Effector memory CD4-positive, alpha-beta T cell (primary cell): ENCODE results near the gene MYCBPAP.

ENCODE experiments used
- DNase-seq, 3 donors: peaks; one replicate each; pipeline ENCODE4 v3.0.0-alpha.2; 2020
- H3K27ac ChIP-seq: 2 replicates; pipeline ENCODE4 v1.7.0; 2013; ENCODE audit warnings: mild to moderate bottlenecking, low read length, moderate library complexity; ENCODE audit not compliant: insufficient read depth, poor library complexity, severe bottlenecking
- H3K27me3 ChIP-seq: replicated peaks from 2 replicates; pipeline ENCODE4 v1.7.0; 2013; ENCODE audit warnings: mild to moderate bottlenecking, low read length; ENCODE audit not compliant: insufficient read depth, control insufficient read depth, poor library complexity, severe bottlenecking
- H3K36me3 ChIP-seq: 2 replicates; pipeline ENCODE4 v1.7.0; 2013; ENCODE audit warnings: mild to moderate bottlenecking, low read length, moderate library complexity; ENCODE audit not compliant: control insufficient read depth, insufficient read depth
- H3K4me1 ChIP-seq: 2 replicates; pipeline ENCODE4 v1.7.0; 2013; ENCODE audit warnings: low read length, mild to moderate bottlenecking; ENCODE audit not compliant: control insufficient read depth, insufficient read depth, poor library complexity, severe bottlenecking
- H3K4me3 ChIP-seq: 2 replicates; pipeline ENCODE4 v1.7.0; 2013; ENCODE audit warnings: low read length, low read depth, mild to moderate bottlenecking; ENCODE audit not compliant: insufficient read depth, poor library complexity, severe bottlenecking
- H3K9me3 ChIP-seq: 2 replicates; pipeline ENCODE4 v1.7.0; 2013; ENCODE audit warnings: mild to moderate bottlenecking, low read length, moderate library complexity; ENCODE audit not compliant: control insufficient read depth

Gene MYCBPAP

DNA sequence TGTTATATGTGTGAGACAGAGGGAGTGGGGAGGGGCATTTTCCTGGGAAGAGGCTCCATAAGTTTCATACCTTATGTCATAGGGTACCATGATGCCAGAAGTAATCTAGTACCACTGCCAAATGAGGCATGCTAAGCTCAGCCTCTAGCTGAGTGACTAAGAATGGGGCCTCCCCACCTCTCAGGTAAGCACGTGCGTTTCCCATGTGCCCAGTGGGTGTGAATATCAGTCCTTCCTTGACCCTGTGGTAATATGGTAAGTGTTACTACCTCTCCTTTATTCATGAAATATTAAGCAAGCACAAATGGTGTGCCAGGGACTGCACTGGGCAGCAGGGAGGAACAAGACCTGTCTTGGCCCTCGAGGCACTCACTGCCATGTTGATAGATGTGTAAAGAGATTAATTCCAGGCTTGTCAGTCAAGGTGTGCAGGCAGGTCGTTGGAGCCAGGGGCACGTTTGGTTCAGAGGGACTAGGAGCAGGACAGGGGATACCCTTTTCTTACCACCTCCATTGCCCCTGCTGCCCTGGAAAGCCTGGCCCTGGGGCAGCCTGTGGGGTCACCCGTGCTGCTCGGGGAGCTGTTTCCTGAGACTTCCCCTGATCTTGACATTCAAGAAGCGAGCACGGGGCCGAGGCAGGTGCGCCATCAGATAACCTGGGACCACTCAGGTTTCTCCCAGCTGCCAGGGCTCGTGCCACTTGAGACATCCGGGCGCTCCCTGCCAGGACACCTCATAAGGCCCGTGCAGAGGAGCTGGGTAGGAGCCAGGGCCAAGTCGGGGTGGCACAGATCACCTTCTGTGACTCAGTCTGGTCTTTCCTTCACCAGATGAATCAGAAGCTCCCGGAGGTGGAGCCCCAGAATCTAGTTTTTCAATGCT is 20.8 kb upstream of the MYCBPAP start:
- H3K27ac ChIP-seq, result no peak overlapping the region
- peaks cover 30% of the 10 kb centered on the region for H3K36me3 ChIP-seq
- H3K4me1 ChIP-seq, result no peaks in the 10 kb centered on the region
- H3K4me3 ChIP-seq, result no peak overlapping the region
- H3K27me3 ChIP-seq, result no peaks in the 10 kb centered on the region
- no peak for DNase-seq
- H3K9me3 ChIP-seq, result no peaks in the 10 kb centered on the region

GRCh38 chr17:50488880-50489279 is 19.4 kb upstream of the MYCBPAP start:
- H3K27me3 ChIP-seq, result no peaks in the 10 kb centered on the region
- no peak overlapping the region for H3K27ac ChIP-seq
- H3K9me3 ChIP-seq, result no peaks in the 10 kb centered on the region

GRCh38 chr17:50491505-50491904 is 16.7 kb upstream of the MYCBPAP start:
- no peak for DNase-seq
- H3K36me3 ChIP-seq, result peaks cover 6% of the 10 kb centered on the region
- no peaks in the 10 kb centered on the region for H3K27me3 ChIP-seq
- H3K4me1 ChIP-seq, result no peaks in the 10 kb centered on the region
- no peaks in the 10 kb centered on the region for H3K9me3 ChIP-seq
- no peak overlapping the region for H3K4me3 ChIP-seq
- no peak overlapping the region for H3K27ac ChIP-seq

More at GRCh38 chr17:50488880-50489279, 19.4 kb upstream of the MYCBPAP start:
- DNase-seq, result no peak
- H3K4me3 ChIP-seq, result no peak overlapping the region
- no peaks in the 10 kb centered on the region for H3K4me1 ChIP-seq
- H3K36me3 ChIP-seq, result peaks cover 22% of the 10 kb centered on the region

DNA sequence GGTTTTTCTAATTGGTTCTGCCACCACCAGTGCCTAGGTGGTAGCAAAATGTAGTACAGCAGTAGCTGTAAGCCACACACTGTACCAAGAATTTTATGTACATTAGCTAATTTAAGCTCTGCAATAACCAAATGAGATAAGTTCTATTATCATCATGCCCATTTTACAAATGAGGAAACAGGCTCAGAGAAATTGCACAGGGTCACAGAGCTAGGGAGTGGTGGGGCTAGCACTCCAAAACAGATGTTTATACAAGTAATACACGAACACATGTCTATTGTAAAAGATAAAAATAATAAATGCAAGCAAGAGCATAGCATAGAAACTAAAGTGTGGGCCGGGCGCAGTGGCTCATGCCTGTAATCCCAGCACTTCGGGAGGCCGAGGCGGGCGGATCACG is 16.0 kb upstream of the MYCBPAP start:
- Histone ChIP-seq H3K27me3 (no peaks in the 10 kb centered on the region), H3K4me3 (no peak overlapping the region), H3K27ac (no peak overlapping the region), H3K36me3 (peaks cover 3% of the 10 kb centered on the region), H3K9me3 (no peaks in the 10 kb centered on the region), H3K4me1 (no peaks in the 10 kb centered on the region)
- no peak for DNase-seq

DNA sequence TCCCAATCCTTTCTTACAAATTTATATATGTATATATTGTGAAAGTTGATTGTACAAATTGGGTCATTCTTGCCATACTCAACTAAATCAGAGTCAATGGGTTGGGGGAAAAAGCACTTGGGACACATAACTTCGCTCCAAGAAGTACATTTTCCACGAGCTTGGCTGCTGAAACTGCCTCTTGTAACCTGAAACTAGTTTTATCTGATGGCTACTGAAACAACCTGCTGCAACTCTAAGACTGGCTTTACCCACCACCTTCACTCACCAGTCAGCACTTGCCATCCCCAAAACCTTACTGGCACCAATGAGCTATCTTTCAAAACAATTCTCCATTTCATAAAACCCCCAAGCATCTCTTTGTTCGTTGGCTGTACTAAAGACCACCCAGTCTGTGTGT is 14.5 kb upstream of the MYCBPAP start:
- Histone ChIP-seq H3K27me3 (no peaks in the 10 kb centered on the region), H3K36me3 (no peaks in the 10 kb centered on the region), H3K4me3 (no peak overlapping the region), H3K4me1 (no peaks in the 10 kb centered on the region), H3K9me3 (no peaks in the 10 kb centered on the region), H3K27ac (no peak overlapping the region)
- no peak for DNase-seq

- no peaks in the 10 kb centered on the region for H3K4me1 ChIP-seq
- H3K4me3 ChIP-seq, result no peak overlapping the region
- no peaks in the 10 kb centered on the region for H3K36me3 ChIP-seq
- no peak overlapping the region for H3K27ac ChIP-seq
- H3K27me3 ChIP-seq, result no peaks in the 10 kb centered on the region
- no peaks in the 10 kb centered on the region for H3K9me3 ChIP-seq
- no peak for DNase-seq
These were observed 12.9 kb upstream of the MYCBPAP start for GRCh38 chr17:50495217-50495823.

GRCh38 chr17:50495918-50496317 is 12.3 kb upstream of the MYCBPAP start:
- H3K27me3 ChIP-seq, result no peaks in the 10 kb centered on the region
- no peaks in the 10 kb centered on the region for H3K9me3 ChIP-seq
- no peak overlapping the region for H3K4me3 ChIP-seq
- no peaks in the 10 kb centered on the region for H3K36me3 ChIP-seq
- no peak for DNase-seq
- no peaks in the 10 kb centered on the region for H3K4me1 ChIP-seq
- no peak overlapping the region for H3K27ac ChIP-seq

GRCh38 chr17:50498021-50498874 is 10.0 kb upstream of the MYCBPAP start:
- no peak for DNase-seq
- Histone ChIP-seq H3K27me3 (no peaks in the 10 kb centered on the region), H3K9me3 (no peaks in the 10 kb centered on the region), H3K4me3 (no peak overlapping the region), H3K36me3 (no peaks in the 10 kb centered on the region), H3K4me1 (no peaks in the 10 kb centered on the region), H3K27ac (no peak overlapping the region)

- Histone ChIP-seq H3K4me3 (no peak overlapping the region), H3K4me1 (no peaks in the 10 kb centered on the region), H3K9me3 (no peaks in the 10 kb centered on the region), H3K27me3 (no peaks in the 10 kb centered on the region), H3K36me3 (no peaks in the 10 kb centered on the region), H3K27ac (no peak overlapping the region)
- DNase-seq, result no peak
These were observed 9.0 kb upstream of the MYCBPAP start for GRCh38 chr17:50499270-50499669.
